ENCODE measurements around the gene URGCP. TPM values are rescaled to one million over a fixed set of nuclear protein-coding genes. Genes with fewer than 3 reads are reported as not detected.

URGCP gene, protein sequence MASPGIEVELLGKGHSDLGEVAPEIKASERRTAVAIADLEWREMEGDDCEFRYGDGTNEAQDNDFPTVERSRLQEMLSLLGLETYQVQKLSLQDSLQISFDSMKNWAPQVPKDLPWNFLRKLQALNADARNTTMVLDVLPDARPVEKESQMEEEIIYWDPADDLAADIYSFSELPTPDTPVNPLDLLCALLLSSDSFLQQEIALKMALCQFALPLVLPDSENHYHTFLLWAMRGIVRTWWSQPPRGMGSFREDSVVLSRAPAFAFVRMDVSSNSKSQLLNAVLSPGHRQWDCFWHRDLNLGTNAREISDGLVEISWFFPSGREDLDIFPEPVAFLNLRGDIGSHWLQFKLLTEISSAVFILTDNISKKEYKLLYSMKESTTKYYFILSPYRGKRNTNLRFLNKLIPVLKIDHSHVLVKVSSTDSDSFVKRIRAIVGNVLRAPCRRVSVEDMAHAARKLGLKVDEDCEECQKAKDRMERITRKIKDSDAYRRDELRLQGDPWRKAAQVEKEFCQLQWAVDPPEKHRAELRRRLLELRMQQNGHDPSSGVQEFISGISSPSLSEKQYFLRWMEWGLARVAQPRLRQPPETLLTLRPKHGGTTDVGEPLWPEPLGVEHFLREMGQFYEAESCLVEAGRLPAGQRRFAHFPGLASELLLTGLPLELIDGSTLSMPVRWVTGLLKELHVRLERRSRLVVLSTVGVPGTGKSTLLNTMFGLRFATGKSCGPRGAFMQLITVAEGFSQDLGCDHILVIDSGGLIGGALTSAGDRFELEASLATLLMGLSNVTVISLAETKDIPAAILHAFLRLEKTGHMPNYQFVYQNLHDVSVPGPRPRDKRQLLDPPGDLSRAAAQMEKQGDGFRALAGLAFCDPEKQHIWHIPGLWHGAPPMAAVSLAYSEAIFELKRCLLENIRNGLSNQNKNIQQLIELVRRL
- total RNA-seq (2022; extraction: Qiagen RNA extraction) = 25.5 to 29.3 TPM (median 28.3 TPM) in 5 replicates

DNA sequence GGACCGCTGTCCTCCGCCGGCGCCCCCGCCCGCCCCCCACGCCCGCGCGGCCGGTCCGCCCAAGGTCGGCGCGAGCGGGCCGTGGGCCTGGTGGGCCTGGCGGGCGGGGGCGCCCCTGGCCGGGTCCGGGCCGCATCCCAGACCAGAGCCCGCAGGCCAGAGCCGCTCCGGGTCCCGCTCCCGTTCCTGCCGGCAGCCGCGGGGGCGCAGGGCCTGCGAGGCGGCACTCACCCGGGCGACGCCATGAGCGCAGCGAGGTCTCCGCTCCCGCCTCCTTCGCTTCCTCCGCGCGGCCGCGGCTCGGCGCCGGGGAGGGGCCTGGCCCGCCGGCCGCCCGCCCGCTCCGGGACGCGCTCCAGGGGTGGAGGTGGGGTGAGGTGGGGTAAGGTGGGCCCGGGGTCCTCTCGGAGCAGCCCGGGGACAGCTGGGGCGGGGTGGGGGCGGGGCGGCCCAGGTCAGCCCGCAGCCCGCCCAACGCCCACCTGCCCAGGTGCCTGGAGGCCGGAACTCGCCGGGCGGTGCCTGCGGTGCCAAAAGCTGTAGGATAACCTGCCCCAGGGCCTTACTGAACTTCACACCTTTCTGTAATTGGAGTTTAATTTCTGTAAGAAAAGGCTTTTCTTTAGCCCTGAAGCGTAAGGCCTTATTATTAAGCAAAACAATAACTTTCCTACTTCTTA, at the start of gene URGCP:
URGCP (minus strand) TSS at position 266 of the 680 bp plus-strand sequence; CDS start at position 245, 21 bp downstream.

DNA sequence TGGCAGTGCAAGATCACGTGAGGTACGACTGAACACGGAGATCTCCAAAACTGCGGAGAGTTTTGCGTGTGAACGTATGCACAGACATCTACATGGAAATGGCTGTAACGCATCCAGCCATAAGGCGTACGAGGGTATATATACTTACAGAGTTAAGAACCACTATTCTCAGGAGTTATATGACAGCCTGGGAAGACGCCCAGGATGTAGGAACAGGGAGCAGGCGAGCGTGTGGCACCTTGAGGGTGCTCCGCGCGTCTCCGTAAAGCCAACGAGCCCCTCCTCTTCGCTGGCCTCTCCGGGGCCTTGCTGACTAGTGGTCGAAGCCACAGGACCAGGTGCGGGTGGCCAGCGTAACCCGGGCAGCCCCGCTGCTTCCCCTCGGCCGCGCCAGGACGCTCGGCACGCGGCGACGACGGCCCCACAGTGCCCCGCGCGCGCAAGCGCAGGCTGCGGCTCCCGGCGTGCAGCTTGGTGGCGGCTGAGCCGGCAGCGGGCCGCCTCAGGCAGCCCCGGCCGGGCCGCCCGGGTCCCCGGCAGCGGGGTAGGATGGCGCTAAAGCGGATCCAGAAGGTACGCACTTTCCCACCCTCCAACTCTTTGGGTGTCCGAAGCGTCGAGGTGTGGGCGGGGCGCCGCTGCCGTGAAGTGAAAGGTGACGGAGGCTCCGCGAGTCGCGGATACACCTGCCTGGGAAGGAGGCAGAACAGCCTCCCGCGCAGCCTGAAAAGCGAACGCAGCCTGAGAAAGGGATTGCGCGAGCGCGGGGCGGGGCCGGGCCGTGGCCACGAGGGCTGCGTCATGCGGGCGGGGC, 19.8 kb upstream of the URGCP start, which contains the start of gene UBE2D4:
UBE2D4 (plus strand) TSS at position 453 of the 814 bp plus-strand sequence; CDS start at position 550, 97 bp downstream.

DNA sequence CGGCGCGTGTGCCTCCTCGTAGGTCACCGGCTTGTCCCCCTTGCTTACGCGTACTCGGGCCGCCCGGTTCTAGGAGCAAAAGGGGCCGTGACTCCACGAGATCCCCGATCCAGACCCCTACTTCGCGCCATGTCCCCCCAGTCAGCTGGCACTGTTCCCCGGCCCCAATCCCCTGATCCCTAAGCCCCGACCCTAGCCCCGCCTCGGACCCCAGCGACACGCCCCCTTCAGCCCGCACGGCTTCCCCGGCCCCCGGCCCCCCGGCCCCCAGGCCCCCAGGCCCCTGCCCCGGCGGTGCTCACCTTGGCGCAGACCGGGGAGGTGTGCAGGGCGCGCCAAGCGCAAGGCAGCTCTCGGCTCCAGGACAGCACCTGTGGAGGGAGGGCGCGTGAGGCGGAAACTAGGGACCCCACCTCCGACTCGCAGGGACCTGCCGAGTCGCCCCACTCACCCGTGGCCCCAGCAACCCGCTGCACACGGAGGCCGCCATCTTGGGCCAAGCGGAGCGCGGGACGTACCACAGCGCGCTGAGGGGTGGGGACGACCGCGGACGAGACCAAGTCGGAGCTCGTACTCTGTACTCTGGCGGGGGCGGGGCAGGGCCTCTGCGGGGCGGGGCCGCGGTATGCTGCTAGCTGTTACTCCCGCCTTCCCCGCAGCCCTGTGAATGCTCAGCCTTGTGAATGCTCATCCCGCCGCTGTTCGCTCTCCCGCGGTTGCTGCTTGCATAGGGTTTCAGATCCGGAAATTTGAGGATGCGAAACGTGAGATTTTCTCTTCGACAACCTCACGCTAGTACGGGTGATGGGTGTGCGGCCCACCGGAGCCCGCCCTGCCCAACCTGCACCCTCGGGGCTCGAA, 37.2 kb downstream of the URGCP start, which contains the start of gene MRPS24:
MRPS24 (minus strand) TSS at position 512 of the 861 bp plus-strand sequence; CDS start at position 490, 22 bp downstream.

Other genes with a start within 250 kb of the URGCP start
- gene COA1, start 177.1 kb downstream of the URGCP start, total RNA-seq (2022; extraction: Qiagen RNA extraction) = 87.3 to 91.7 TPM (median 88.9 TPM) in 5 replicates
- gene BLVRA, start 147.9 kb downstream of the URGCP start, total RNA-seq (2022; extraction: Qiagen RNA extraction) = 67.3 to 79.6 TPM (median 71.9 TPM) in 5 replicates
- 239 to 271 TPM (median 265 TPM) in 5 replicates for gene MRPS24, start 37.1 kb downstream of the URGCP start, total RNA-seq (2022; extraction: Qiagen RNA extraction)
- gene UBE2D4, start 19.8 kb upstream of the URGCP start, total RNA-seq (2022; extraction: Qiagen RNA extraction) = 7.1 to 11.7 TPM (median 10.1 TPM) in 5 replicates
- not detected in 5 replicates for gene SPDYE1, start 91.3 kb upstream of the URGCP start, total RNA-seq (2022; extraction: Qiagen RNA extraction)
- 56.5 to 77.6 TPM (median 70.8 TPM) in 5 replicates for gene DBNL, start 138.1 kb upstream of the URGCP start, total RNA-seq (2022; extraction: Qiagen RNA extraction)
- not detected in 5 replicates for gene PGAM2, start 159.0 kb upstream of the URGCP start, total RNA-seq (2022; extraction: Qiagen RNA extraction)
- gene POLM, start 175.9 kb upstream of the URGCP start, total RNA-seq (2022; extraction: Qiagen RNA extraction) = 4.1 to 8.5 TPM (median 7.2 TPM) in 5 replicates
- gene AEBP1, start 197.7 kb upstream of the URGCP start, total RNA-seq (2022; extraction: Qiagen RNA extraction) = 0.02 TPM in 1 of 5 replicates, not detected in the others
- gene POLD2, start 217.0 kb upstream of the URGCP start, total RNA-seq (2022; extraction: Qiagen RNA extraction) = 144 to 174 TPM (median 172 TPM) in 5 replicates
- not detected in 5 replicates for gene MYL7, start 234.7 kb upstream of the URGCP start, total RNA-seq (2022; extraction: Qiagen RNA extraction)